HG03175 (cell line): Measurements from ENCODE around the gene MFAP3L.
"Not testable (repeated sequence)": the region's sequence is repeated elsewhere in the genome, so short reads cannot be mapped to it uniquely, and the experiment has no call there.

Source experiments
- ATAC-seq: cut with Tn5 transposase; IDR thresholded peaks from one replicate; pipeline ENCODE4 v1.9.1; 2021; ENCODE audit warnings: mild to moderate bottlenecking, moderate library complexity; ENCODE audit not compliant: unreplicated experiment

MFAP3L gene

DNA sequence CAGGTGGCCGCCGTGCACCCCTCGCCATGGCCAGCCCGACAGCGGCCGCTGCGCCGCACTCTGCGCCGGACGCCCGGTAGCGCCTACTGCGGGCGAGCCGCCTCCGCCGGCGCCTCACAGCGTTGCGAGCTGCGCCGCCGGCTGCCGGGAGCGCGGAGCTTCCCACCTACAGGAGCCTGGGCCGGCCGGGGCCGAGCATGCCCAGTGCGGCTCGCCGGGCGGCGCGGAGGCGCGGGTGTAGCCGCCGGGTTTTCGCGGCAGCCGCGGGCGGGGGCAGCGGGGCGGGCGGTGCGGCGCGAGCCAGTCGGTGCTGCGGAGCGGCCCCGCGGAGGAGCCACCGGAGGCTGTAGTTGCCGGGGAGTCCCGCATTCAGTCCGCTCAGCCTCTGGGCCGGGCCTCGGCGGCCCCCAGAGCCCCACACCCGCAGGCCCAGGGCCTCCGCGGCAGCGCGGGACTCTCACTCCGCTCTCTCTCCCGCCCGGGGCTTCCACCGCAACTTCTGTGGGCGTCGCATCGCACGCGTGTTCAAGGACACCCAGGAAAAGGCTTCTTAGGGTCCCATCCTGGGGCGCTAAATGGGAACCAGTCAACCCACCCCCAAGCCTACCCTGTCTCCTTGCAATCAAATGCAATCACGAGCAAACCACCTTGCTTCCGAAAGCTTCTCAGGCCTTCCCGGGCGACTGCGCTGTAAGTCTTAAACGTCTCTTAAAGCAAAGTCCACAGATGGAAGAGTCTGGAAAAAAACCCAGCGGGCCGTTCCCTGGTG is at the start of gene MFAP3L:
MFAP3L (minus strand) TSS at position 143 of the 769 bp plus-strand sequence. CDS start 20,518 bp downstream, outside the sequence.
- ATAC-seq = peak; percentile 80

DNA sequence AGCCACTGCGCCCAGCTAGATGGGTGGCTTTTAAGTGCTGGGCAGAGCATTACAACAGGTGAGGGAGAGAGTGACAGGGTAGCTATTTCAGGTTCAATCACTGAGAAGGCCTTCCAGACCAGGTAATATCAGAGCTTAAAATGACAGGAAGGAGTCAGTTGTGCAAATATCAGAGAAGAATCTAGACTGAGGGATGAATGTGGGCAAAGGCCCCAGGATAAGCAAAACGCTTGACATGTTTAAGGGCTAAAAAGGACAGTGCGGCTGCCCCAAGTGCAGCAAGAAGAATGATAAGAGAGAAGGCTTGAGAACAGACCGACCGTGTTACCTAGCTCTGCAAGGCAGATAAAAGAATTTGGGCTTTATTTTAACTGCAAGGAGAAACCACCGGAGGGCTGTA is 45.0 kb upstream of the MFAP3L start:
- ATAC-seq = no peak

DNA sequence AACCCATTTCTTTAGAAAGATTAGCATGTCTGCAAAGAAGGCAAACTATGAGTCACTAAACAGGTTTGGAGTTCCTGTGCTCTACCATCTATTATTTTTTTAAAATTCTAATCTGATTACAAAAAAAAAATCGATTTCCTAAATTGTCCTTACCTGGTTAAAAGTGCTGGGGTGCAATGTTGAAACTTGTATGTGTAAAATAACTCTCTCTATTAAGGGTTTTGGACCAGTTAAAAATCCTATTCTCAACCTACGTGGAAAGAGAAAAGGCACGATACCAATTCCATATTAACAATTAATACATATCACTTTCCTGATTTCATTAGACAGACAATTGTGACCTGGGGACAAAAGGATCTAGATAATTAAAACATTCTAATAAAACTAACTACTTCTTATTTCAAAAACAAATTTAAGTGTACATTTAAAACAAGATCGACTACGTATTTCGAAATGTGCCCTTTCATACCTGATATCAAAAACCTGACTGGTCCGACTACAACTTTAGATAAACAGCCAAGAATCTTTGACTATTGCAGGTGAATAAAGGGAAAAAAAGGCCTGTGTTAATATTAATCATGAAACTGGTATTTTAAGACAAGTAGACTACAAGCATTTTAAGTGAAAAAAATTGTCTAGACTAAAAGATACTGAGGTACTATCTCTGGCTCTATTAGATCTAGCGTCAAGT is 42.4 kb upstream of the MFAP3L start:
- no peak for ATAC-seq

DNA sequence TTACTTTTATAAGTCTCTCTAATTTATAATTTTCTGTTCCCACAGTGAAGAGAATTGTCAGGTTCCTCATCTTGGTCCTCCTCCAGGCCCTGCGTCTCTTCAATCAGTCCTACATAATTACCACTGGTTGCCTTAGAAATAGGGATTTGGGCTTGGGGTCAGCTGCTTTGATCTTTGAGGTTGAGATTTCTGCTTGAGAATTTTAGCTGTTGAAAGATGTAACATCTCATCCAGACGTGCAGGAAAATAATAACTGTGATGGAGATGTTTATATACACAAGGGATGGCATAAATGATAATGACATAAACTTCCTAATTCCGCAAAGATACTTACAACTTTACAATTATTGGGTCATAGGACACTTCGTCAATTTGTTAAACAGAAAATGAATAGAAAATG is 33.2 kb upstream of the MFAP3L start:
- no peak for ATAC-seq

DNA sequence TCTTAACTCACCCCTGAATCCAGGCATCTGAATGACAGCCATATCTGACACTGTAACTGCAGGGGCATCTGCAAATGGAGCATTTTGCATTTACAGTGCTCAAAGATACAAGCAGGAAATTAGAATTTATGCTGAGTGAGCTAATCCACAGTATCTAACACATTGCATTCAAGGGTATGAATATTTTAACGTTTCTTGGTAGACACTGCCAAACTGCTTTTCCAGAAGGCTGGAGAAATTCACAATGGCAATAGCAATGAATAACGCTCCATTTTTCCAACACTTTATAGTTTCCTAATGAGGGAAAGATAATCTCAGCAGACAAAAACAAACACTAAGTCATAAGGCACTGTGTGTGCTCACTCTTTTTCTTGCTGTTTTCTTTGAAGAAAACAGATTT is 32.6 kb upstream of the MFAP3L start:
- ATAC-seq = no peak

DNA sequence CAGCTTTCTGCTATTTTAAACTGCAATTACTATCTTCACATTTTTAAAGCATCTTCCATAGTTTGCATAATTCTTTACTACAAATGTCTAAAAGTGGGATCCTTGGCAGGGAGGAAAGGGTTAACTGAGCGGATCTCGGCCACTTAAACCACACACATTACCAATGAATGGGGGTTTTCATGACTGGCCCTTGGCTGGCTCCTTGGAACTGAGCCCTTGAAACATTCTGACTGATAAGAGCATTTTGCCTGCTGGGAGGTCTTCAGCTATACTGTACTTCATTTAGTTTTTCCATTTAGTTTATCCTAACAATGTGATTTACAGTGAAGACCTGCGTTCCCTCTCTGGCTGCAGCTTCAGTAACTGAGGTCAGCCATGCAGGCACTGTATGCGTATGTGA is 31.7 kb upstream of the MFAP3L start:
- no peak for ATAC-seq

DNA sequence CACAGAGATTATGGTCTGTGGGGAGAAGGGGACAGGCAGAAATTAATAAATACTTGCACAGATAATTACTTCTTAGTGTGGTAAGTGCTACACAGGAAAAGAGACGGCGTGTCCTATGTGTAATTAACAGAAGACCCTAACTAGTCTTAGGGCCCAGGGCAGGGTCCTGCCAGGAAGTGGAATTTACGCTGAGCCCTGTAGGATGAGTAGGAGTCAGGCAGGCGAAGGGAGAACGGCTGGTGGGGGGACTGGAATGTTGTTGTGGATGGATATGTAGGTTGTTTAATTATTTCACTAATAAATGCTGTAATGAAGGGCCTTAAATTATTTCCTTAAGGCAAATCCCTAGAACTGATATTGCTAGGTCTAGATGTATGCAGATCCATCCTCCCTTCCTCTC is 26.7 kb upstream of the MFAP3L start:
- ATAC-seq = no peak

DNA sequence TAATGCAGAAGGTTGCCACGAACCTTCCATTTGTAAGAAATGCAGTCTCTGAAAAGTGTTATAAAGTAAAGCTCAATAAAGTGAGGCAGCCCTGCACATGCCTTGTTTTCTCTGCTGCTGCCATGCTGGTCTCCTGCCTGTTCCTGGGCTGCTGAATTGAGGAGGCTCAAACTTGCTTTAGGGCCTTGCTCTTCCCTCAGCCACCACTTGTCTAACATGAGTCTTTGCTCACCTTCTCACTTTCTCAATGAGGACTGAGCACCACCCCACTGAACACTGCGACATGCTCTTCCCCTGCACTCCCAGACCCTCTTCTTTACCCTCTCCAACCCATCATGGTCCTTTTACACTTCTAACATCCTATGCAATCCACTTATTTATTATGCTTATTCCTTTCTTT is 25.2 kb upstream of the MFAP3L start:
- no peak for ATAC-seq

DNA sequence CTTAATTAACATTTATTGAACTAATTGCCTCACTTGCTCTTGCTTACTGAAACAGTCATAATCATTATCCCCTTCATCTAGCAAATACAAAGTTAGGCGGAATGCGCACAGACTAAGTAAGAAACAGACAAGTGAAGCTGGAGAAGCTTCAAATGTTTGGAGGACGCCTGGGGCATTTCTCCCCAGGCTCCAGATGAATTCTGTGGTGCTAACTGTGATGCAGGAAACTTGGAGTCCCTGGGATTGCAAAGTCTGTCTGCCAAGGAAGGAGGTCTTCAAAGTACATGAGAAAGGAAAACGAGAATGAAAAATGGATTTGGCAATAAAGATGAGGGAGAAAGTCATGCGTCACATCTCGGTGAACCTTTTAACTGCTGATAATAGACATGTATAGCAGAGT is 23.6 kb upstream of the MFAP3L start:
- no peak for ATAC-seq

DNA sequence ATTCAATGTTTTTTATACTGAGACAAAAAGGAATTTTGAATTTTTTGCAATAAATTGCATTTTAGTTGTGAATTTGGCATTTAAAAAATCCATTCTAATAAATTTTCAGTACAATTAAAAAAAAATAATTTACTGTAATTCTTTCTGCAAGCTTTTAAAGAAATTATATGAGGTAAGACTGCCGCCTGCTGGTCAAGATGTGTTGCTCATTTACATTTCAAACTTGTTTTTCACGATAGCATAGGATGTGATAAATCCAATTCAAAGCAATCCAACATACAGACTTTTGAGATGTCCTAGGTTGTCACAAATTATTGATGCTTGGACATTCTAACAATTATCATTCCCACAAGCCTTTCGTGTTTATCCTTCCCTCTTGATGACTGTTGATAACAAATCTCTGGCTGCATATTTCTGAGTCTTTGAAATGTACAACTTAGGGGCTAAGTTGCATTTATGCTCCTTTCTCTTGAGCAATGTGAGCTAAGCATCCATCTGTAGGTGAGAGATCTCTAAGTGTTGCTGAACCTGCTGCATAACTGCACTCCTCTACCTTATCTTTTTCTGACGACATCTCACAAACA is 21.7 kb upstream of the MFAP3L start:
- ATAC-seq = peak; percentile 61

DNA sequence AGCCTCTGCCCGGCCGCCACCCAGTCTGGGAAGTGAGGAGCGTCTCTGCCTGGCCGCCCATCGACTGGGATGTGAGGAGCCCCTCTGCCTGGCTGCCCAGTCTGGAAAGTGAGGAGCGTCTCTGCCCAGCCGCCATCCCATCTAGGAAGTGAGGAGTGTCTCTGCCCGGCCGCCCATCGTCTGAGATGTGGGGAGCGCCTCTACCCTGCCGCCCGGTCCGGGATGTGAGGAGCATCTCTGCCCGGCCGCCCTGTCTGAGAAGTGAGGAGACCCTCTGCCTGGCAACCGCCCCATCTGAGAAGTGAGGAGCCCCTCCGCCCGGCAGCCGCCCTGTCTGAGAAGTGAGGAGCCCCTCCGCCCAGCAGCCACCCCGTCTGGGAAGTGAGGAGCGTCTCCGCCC is 20.0 kb upstream of the MFAP3L start:
- not testable (repeated sequence) for ATAC-seq

DNA sequence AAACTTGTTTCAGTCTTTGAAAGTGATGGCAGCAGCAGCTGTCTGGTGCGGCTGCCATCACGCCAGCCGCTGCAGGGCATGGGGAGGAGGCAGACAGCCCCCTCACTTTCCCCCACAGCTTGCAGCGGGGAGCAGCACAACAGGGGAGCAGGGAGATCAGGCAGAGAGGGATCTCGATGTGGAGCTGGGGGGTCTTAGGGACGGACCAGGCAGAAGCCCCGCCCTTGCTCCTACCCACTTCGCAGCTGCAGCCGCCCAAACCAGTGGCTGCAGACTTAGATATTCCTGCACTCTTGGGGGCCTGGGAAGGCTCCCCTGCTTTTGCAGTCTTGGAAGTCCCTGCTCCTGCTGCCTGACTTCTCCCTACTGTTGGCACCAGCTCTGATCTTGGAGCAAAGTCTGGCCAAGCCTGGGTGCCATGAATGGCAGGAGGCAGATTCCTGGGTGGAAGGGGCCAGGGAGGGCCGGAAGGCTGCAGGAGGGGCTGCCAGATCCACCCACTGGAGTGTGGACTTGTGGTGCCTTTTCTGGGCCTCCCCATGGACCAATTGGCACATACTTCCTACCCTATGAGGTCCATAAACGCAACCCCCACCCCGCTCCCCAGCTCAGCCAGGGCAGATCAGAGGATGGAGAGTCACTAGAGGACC is 14.0 kb upstream of the MFAP3L start:
- no peak for ATAC-seq

DNA sequence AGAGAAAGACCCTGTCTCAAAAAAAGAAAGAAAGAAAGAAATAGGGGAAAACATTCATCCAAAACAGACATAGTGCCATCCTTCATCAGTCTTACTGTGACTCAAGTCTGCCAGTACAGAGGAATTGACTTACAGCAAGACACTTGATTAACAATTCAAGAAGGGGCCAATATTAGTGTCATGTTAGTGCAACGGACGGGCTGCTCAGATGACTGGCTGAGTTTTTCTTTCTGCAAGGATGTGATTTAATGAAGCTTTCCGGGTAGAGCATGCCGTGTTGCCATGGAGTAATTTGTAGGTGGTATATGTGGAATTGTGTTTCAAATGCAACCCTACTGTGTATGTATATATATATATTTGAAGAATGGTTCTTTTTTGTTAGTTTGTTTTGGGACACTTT is 12.6 kb upstream of the MFAP3L start:
- no peak for ATAC-seq

DNA sequence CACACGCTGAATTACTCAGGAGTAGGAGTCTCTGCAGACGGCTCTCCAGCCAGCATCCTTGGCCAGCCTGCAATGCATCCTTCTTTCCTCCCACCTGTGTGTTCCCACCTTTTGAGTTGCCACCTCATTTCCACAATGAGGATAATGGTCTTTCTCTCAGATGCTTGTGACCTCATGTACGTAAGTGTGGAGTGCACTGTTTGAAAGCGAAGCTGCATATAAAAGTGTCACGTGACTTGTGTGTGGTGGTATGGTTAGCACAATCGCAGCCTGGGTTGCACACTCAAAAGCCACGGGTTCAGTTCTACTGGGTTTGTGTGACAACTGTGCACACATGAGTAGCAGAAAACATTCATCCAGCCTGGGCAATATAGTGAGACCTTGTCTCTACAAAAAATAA is 12.0 kb upstream of the MFAP3L start:
- no peak for ATAC-seq

DNA sequence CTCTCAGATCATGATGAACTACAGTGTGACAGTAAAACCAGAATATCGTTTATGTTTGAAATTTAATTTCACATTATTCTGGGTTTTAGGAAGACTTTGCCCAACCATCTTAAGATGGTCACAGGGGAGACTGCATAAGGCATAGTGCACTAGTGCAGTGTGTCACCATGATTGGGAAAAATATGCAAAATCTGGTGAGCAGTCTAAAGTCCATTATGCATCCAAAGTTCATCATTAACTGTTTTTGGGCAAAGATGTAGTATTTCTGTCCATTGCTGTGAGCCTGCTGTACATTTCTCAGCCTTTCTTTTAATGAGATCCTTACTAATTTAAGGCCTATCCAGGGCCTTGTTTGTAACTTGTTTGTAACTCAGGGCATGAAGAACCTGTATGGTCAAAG is 11.3 kb upstream of the MFAP3L start:
- ATAC-seq = no peak

DNA sequence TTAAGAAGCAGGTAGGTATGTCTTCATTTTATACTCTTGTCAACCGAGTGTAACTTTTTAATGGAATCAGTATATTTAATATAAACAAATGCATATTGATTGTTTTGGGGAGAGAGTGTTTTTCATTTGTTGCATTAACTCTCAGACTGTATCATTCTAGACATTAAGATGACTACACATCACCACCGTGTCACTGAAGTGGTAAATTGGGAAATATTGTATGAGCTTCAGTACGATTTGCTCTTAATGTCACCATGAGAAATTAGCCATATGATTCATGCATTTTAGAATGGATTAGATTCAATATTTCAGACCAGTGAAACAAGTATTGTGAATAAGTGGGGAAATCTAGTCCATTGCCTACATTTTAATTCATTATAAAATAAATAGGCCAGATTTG is 9.7 kb upstream of the MFAP3L start:
- no peak for ATAC-seq

DNA sequence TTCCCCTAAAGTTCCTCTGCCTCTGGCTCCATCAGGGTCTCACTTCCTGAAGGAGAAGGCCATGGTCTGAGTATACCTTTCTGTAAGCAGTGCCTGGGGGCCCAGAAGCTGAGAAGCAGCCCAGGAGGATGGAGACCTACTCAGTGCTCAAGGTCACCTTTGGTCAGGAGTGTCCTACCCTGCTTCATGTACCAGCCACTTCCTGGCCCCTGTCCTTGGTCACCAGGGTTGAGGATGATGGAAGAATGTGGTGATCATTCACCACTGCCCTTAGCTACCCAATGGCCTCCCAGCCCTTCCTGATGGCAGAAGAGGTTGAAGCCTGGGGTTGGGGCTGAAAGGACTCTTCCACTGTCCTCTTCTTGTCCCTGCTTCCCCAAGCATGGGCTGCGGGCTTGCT is 9.0 kb upstream of the MFAP3L start:
- no peak for ATAC-seq

DNA sequence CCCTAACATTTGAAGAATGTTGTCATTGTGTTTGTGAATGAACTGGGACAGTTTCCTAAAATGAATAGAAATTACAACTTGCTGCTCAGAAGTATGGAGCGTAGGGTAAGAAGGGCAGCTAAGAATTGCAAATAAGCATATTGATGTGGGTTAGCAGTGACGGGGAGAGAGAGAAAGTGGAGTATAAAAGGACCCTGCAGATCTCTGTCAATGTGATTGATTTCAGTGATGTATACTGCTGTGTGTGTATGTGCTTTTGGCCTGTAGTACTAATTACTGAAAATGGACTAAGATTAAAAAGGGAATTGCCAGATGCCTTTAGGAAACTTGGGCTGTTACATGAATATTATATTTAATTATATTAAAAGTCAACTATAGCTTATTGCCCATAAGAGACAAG is 7.8 kb upstream of the MFAP3L start:
- ATAC-seq = no peak

DNA sequence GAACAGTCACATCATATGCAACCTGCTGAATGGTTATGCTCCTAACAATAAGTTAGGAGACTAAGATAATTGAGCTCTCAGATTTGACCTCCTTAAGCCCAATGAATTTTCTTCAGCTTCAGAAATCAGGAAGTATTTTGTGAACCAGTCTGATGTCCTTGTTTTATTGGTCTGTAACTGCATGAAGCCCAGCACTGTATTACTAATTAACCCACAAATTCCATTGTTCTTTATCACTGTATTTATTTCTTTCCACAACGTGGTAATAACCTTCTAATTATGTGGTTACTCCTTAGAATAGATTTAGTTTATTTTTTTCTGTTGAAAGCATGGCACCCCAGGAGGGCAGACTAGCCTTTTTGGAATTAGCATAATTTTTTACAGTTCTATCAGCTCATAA is 3.9 kb upstream of the MFAP3L start:
- ATAC-seq = no peak

DNA sequence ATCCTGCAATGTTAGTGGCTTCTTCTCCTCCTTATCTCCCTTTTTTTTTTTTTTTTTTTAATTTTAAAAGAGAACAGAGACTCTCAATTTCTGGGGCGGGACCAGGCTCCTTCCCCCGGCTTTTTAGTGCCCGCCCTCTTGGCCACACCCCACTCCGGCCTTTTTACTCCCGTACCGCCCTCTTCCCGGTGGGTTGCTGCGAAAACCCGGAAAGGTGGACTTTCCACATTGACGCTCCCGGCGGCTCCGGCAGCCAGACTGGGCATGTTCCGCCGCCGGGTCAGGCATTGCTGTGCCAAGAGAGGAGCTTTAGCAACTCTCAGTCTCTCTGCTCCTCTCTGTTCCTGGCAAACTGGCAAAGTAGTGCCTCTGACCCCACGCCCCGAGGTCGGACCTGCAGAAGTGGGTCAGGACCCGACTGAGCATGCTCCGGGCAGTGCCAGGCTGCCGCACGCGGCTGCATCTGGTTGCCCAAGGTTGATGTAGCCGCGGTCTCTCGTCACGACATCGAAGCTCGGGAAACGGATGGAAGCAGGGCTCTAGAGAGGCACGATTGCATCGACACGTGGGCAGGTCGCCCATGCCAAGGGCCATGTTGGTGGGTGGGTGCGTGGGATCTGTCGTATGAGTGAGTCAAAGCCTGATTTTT is 1.1 kb upstream of the MFAP3L start:
- ATAC-seq = peak; percentile 76

DNA sequence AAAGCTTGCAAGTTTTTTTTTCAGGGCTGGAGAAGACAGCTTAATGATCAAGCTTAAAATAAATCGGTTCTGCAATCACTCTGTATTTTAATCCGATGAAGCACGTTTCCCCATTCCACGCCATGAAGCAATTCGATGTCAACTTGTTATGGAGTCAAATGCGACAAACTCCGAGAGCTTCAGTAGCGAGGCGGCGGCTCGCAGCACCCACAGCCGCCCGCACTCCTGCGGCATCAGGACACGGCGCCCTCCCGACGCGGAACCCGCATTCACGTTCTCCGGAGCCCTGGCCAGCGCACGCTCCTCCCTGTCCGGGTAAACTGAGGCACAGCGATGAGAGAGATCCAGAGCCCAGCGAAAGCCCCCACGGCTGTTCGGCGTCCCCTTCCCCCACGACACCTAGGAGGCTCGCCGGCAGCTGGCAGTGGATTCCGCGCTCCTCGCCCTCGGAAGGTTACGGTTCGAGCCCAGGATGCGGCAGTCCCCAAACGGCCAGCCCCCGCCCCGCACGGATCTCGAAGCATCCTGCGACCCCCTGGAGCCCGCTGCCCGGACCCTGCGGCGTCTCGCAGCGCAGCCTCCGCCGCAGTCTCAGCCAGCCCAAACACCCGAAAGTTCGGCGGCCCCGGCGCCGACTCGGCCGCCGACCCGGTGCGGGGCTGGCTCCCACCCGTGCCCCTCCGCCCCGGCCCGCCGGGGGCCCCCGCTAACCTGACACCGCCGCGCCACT is 507 bp downstream of the MFAP3L start:
- no peak for ATAC-seq
